Activated naive CD8-positive, alpha-beta T cell (primary cell): Measurements from ENCODE around the gene PELI3.
A peak's percentile ranks its signal among the peaks of the same experiment; 100 is the strongest.
"Not testable (repeated sequence)": the region's sequence is repeated elsewhere in the genome, so short reads cannot be mapped to it uniquely, and the experiment has no call there.

Experiments
- H3K27ac Mint-ChIP-seq: one replicate; pipeline ENCODE4 v1.8.0; 2021; ENCODE audit warnings: mixed read lengths
- H3K27me3 Mint-ChIP-seq: one replicate; pipeline ENCODE4 v1.8.0; 2021; ENCODE audit warnings: mixed read lengths
- H3K36me3 Mint-ChIP-seq: one replicate; pipeline ENCODE4 v1.8.0; 2021; ENCODE audit warnings: mixed read lengths
- H3K4me1 Mint-ChIP-seq: one replicate; pipeline ENCODE4 v1.8.0; 2021; ENCODE audit warnings: low read depth, mixed read lengths
- H3K4me3 Mint-ChIP-seq: one replicate; pipeline ENCODE4 v1.8.0; 2021; ENCODE audit warnings: mild to moderate bottlenecking, mixed read lengths
- H3K9me3 Mint-ChIP-seq: one replicate; pipeline ENCODE4 v1.8.0; 2021; ENCODE audit warnings: low read depth, mixed read lengths

The PELI3 gene

GRCh38 chr11:66466225-66467033, at the start of gene PELI3:
PELI3 (plus strand) TSS chr11:66466905; CDS start chr11:66468129, 1,224 bp downstream.
- peaks cover 15% of the 10 kb centered on the region for H3K4me1 Mint-ChIP-seq
- H3K27me3 Mint-ChIP-seq = no peaks in the 10 kb centered on the region
- H3K4me3 Mint-ChIP-seq = peak within 1 kb of the TSS; percentile 87
- H3K27ac Mint-ChIP-seq = peak within 1 kb of the TSS; percentile 50
- no peaks in the 10 kb centered on the region for H3K9me3 Mint-ChIP-seq
- H3K36me3 Mint-ChIP-seq = no peaks in the 10 kb centered on the region

DNA sequence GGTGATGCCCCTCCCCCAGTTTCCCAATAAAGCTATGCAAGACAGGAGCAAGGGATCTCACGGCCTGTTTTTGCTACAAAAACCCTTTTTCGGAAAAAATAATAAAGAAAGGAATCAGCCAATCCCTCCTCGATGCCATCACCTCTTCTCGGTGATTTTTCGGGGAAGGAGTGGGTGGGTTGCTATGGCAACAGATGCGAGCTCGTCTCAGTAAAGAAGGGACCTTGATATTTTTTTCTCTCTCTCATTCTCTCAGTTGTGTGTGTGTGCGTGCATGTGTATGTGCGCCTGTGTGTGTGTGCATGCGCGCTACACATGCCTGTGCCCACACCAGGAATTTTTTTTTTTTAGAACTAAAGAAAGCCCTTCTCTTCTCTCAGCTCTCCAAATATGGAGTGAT, 49.7 kb upstream of the PELI3 start:
- Mint-ChIP-seq H3K4me3 (peak overlapping the region; percentile 27), H3K9me3 (peaks cover 3% of the 10 kb centered on the region), H3K4me1 (peaks cover 27% of the 10 kb centered on the region), H3K27ac (no peak overlapping the region), H3K36me3 (no peaks in the 10 kb centered on the region), H3K27me3 (peaks cover 48% of the 10 kb centered on the region)

DNA sequence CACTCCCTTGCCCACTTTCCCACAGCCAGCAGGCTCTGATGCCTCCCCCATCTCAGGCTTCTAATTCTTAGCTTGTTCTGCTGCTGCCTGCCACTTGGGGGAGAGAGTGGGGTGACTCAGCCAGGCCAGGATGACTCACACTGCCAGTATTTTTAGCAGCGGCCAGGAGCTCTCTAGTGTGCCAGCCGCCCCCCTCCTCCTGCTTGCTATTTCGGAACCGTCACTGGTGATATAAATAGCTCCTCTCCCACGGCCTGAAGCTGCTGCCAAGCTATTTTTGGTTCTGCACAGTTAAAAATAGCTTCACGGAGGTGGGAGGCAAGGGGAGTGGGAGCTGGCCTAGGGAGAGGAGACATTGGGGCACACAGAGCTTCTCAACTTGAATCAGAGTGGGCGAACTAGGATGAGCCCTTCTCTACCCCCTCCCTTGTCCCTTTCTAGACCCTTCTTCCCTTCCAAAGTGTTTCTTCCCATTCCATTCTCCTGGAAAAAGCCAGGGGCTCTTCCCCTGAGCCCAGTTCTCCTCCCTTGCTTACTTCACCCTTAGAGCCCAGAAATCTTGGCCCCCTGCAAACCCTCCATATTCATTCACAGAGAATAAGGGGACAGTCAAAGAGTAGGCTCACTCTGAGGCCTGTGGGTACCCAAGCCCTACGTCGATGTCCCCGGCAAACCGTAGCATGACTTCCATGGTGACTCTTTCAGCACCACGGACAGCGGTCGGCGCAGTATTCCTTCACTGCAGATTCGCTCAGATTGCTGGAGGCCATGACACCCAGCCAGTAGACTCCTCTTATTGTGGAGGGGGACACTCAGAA, 48.3 kb upstream of the PELI3 start:
- Mint-ChIP-seq H3K4me1 (peaks cover 27% of the 10 kb centered on the region), H3K36me3 (no peaks in the 10 kb centered on the region), H3K4me3 (peak overlapping the region; percentile 70), H3K27ac (peak overlapping the region; percentile 30), H3K9me3 (peaks cover 3% of the 10 kb centered on the region), H3K27me3 (peaks cover 43% of the 10 kb centered on the region)

- H3K9me3 Mint-ChIP-seq = peaks cover 3% of the 10 kb centered on the region
- H3K36me3 Mint-ChIP-seq = no peaks in the 10 kb centered on the region
- H3K27me3 Mint-ChIP-seq = peaks cover 40% of the 10 kb centered on the region
- peaks cover 27% of the 10 kb centered on the region for H3K4me1 Mint-ChIP-seq
- peak overlapping the region; percentile 30 for H3K27ac Mint-ChIP-seq
- peak overlapping the region; percentile 66 for H3K4me3 Mint-ChIP-seq
Measured at GRCh38 chr11:66418986-66419308, 47.8 kb upstream of the PELI3 start.

GRCh38 chr11:66419825-66420224, 46.9 kb upstream of the PELI3 start:
- Mint-ChIP-seq H3K36me3 (no peaks in the 10 kb centered on the region), H3K27ac (no peak overlapping the region), H3K27me3 (peaks cover 35% of the 10 kb centered on the region), H3K4me1 (peaks cover 27% of the 10 kb centered on the region), H3K4me3 (no peak overlapping the region), H3K9me3 (peaks cover 3% of the 10 kb centered on the region)

- H3K27ac Mint-ChIP-seq = no peak within 1 kb of the TSS
- H3K4me3 Mint-ChIP-seq = no peak within 1 kb of the TSS
- peaks cover 3% of the 10 kb centered on the region for H3K9me3 Mint-ChIP-seq
- H3K36me3 Mint-ChIP-seq = no peaks in the 10 kb centered on the region
- peaks cover 29% of the 10 kb centered on the region for H3K27me3 Mint-ChIP-seq
- H3K4me1 Mint-ChIP-seq = peaks cover 27% of the 10 kb centered on the region
Measured at GRCh38 chr11:66420671-66421476, 45.8 kb upstream of the PELI3 start, which contains the start of gene NPAS4. NPAS4 (plus strand) TSS chr11:66421035; CDS start chr11:66421180, 145 bp downstream.

- no peak overlapping the region for H3K27ac Mint-ChIP-seq
- H3K36me3 Mint-ChIP-seq = no peaks in the 10 kb centered on the region
- H3K27me3 Mint-ChIP-seq = peaks cover 27% of the 10 kb centered on the region
- peaks cover 25% of the 10 kb centered on the region for H3K4me1 Mint-ChIP-seq
- H3K4me3 Mint-ChIP-seq = no peak overlapping the region
- peaks cover 3% of the 10 kb centered on the region for H3K9me3 Mint-ChIP-seq
Measured at GRCh38 chr11:66421492-66422205, 45.1 kb upstream of the PELI3 start.

- Mint-ChIP-seq H3K4me3 (no peak overlapping the region), H3K27me3 (peaks cover 3% of the 10 kb centered on the region), H3K4me1 (peaks cover 5% of the 10 kb centered on the region)
Measured at GRCh38 chr11:66426314-66426713, 40.4 kb upstream of the PELI3 start.

GRCh38 chr11:66428933-66429332, 37.8 kb upstream of the PELI3 start:
- H3K4me1 Mint-ChIP-seq = peaks cover 5% of the 10 kb centered on the region
- no peak overlapping the region for H3K27ac Mint-ChIP-seq
- peaks cover 11% of the 10 kb centered on the region for H3K36me3 Mint-ChIP-seq
- H3K27me3 Mint-ChIP-seq = peaks cover 3% of the 10 kb centered on the region
- no peaks in the 10 kb centered on the region for H3K9me3 Mint-ChIP-seq
- H3K4me3 Mint-ChIP-seq = no peak overlapping the region

More at GRCh38 chr11:66426314-66426713, 40.4 kb upstream of the PELI3 start:
- Mint-ChIP-seq H3K36me3 (peaks cover 8% of the 10 kb centered on the region), H3K27ac (no peak overlapping the region), H3K9me3 (no peaks in the 10 kb centered on the region)

GRCh38 chr11:66429983-66430602, 36.6 kb upstream of the PELI3 start:
- Mint-ChIP-seq H3K27me3 (peaks cover 3% of the 10 kb centered on the region), H3K4me1 (peaks cover 5% of the 10 kb centered on the region), H3K36me3 (peaks cover 11% of the 10 kb centered on the region), H3K9me3 (no peaks in the 10 kb centered on the region), H3K27ac (no peak overlapping the region), H3K4me3 (no peak overlapping the region)

DNA sequence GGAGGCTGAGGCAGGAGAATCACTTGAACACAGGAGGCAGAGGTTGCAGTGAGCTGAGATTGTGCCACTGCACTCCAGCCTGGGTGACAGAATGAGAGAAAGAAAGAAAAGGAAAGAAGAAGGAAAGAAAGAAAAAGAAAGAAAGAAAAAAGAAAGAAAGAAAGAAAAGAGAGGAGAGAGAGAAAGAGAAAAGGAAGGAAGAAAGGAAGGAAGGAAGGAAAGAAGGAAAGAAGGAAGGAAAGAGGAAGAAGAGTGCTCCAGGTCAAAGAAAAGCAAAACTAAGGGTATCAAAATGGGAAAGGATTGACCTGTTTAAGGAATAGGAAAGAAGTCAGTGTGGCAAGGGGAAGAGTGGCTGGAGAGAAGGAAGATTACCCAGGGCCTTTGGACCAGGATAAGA, 35.4 kb upstream of the PELI3 start:
- not testable (repeated sequence) for H3K9me3 Mint-ChIP-seq, H3K4me3 Mint-ChIP-seq, H3K27me3 Mint-ChIP-seq, H3K27ac Mint-ChIP-seq, H3K4me1 Mint-ChIP-seq
- peaks cover 13% of the 10 kb centered on the region for H3K36me3 Mint-ChIP-seq

DNA sequence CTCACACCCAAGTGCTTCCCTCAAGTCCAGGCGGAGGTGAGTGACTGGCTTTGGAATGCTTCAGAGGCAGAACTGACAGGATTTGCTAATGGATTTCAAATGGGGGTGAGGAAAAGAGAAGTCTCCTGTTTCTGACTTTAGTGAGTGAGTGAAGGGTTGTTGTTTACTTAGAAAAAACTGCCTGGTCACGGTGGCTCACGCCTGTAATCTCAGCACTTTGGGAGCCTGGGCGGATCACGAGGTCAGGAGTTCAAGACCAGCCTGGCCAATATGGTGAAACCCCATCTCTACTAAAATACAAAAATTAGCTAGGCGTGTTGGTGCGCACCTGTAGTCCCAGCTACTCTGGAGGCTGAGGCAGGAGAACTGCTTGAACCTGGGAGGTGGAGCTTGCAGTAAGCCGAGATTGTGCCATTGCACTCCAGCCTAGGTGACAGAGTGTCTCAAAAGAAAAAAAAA, 34.8 kb upstream of the PELI3 start:
- not testable (repeated sequence) for H3K4me1 Mint-ChIP-seq
- H3K36me3 Mint-ChIP-seq = peaks cover 16% of the 10 kb centered on the region

GRCh38 chr11:66432597-66432996, 34.1 kb upstream of the PELI3 start:
- Mint-ChIP-seq H3K4me3 (no peak overlapping the region), H3K36me3 (peaks cover 16% of the 10 kb centered on the region), H3K27me3 (no peaks in the 10 kb centered on the region), H3K27ac (no peak overlapping the region), H3K9me3 (no peaks in the 10 kb centered on the region), H3K4me1 (peaks cover 7% of the 10 kb centered on the region)

More for the DNA sequence above, 34.8 kb upstream of the PELI3 start:
- H3K27ac Mint-ChIP-seq, H3K9me3 Mint-ChIP-seq, H3K27me3 Mint-ChIP-seq, H3K4me3 Mint-ChIP-seq: not testable (repeated sequence)
